Cardiac muscle cell (in vitro differentiated cells and primary cell): ENCODE measurements around the gene HOXC13. TPM values are rescaled to one million over a fixed set of nuclear protein-coding genes. Genes with fewer than 3 reads are reported as not detected.

ENCODE experiments used
- DNase-seq, 2 donors: peaks; one replicate each; pipeline versions ENCODE4 v3.0.0 to v3.0.0-alpha.2; 2010 to 2017; ENCODE audit warnings: low read depth in 1 of 2, low spot score in 1 of 2
- H3K27ac ChIP-seq: fragments of 200-600 bp; sonication (generic); 2 replicates; pipeline ENCODE4 v1.5.1; 2016
- H3K27me3 ChIP-seq: fragments of 200-600 bp; sonication (generic); 2 replicates; pipeline ENCODE4 v1.6.0; 2016; ENCODE audit warnings: control low read depth
- H3K36me3 ChIP-seq: fragments of 200-600 bp; sonication (generic); 2 replicates; pipeline ENCODE4 v1.5.1; 2016; ENCODE audit warnings: control low read depth
- H3K4me1 ChIP-seq: fragments of 200-600 bp; sonication (generic); 2 replicates; pipeline ENCODE4 v1.8.1; 2017; ENCODE audit warnings: low read depth, mild to moderate bottlenecking, mixed run types
- H3K4me3 ChIP-seq: fragments of 200-600 bp; sonication (generic); 2 replicates; pipeline ENCODE4 v1.5.1; 2016; ENCODE audit warnings: mild to moderate bottlenecking
- H3K9me3 ChIP-seq: fragments of 200-600 bp; sonication (generic); 2 replicates; pipeline ENCODE4 v1.5.1; 2017; ENCODE audit warnings: low read depth, mild to moderate bottlenecking, control low read depth
- CTCF ChIP-seq: IDR thresholded peaks from 2 replicates; pipeline ENCODE4 v1.5.1; 2012; ENCODE audit warnings: low read depth, mild to moderate bottlenecking, low read length
- polyA plus RNA-seq: library from polyadenylated mRNA; unstranded; fragments of >200 nt; fragmentation: Nextera tagmentation; extraction: Ambion mirVana; gene quantifications from 2 replicates; pipeline ENCODE4 v1.2.1, GENCODE V29; 2016
- total RNA-seq: library from RNA; depleted of rRNA; stranded (reverse); fragments of >200 nt; gene quantifications from 2 replicates; pipeline ENCODE4 v1.2.3, GENCODE V29; 2016

Gene HOXC13
- total and polyA plus RNA-seq, 2 experiments from 2014 or later: not detected

- no peak for TF ChIP-seq CTCF
- DNase-seq: no peak
- H3K4me3 ChIP-seq: no peak overlapping the region
- H3K4me1 ChIP-seq: no peaks in the 10 kb centered on the region
- H3K27me3 ChIP-seq: peaks cover 100% of the 10 kb centered on the region
- no peak overlapping the region for H3K27ac ChIP-seq
- no peaks in the 10 kb centered on the region for H3K36me3 ChIP-seq
- no peaks in the 10 kb centered on the region for H3K9me3 ChIP-seq
These were observed 27.4 kb downstream of the HOXC13 start for GRCh38 chr12:53966085-53966384.

- Histone ChIP-seq H3K36me3 (no peaks in the 10 kb centered on the region), H3K4me3 (no peak overlapping the region), H3K9me3 (no peaks in the 10 kb centered on the region), H3K4me1 (no peaks in the 10 kb centered on the region), H3K27me3 (peaks cover 100% of the 10 kb centered on the region), H3K27ac (no peak overlapping the region)
- DNase-seq: no peak
- no peak for TF ChIP-seq CTCF
These were observed 27.9 kb downstream of the HOXC13 start for GRCh38 chr12:53966385-53967133.

GRCh38 chr12:53967421-53967925 lies 28.8 kb downstream of the HOXC13 start:
- H3K9me3 ChIP-seq: no peaks in the 10 kb centered on the region
- no peak for TF ChIP-seq CTCF
- no peak overlapping the region for H3K27ac ChIP-seq
- H3K27me3 ChIP-seq: peaks cover 100% of the 10 kb centered on the region
- no peak overlapping the region for H3K4me3 ChIP-seq
- DNase-seq: no peak
- no peaks in the 10 kb centered on the region for H3K36me3 ChIP-seq
- no peaks in the 10 kb centered on the region for H3K4me1 ChIP-seq

- H3K9me3 ChIP-seq: no peaks in the 10 kb centered on the region
- H3K4me3 ChIP-seq: no peak overlapping the region
- no peak for DNase-seq
- no peak overlapping the region for H3K27ac ChIP-seq
- no peaks in the 10 kb centered on the region for H3K36me3 ChIP-seq
- TF ChIP-seq CTCF: no peak
- peaks cover 100% of the 10 kb centered on the region for H3K27me3 ChIP-seq
- no peaks in the 10 kb centered on the region for H3K4me1 ChIP-seq
These were observed 29.8 kb downstream of the HOXC13 start for GRCh38 chr12:53968214-53969127.

- DNase-seq: no peak
These were observed 31.1 kb downstream of the HOXC13 start for GRCh38 chr12:53969588-53970259.

More at GRCh38 chr12:53969588-53970259, 31.1 kb downstream of the HOXC13 start:
- no peak overlapping the region for H3K27ac ChIP-seq
- no peak for TF ChIP-seq CTCF
- no peaks in the 10 kb centered on the region for H3K9me3 ChIP-seq
- H3K27me3 ChIP-seq: peaks cover 100% of the 10 kb centered on the region
- no peaks in the 10 kb centered on the region for H3K36me3 ChIP-seq
- H3K4me1 ChIP-seq: no peaks in the 10 kb centered on the region
- H3K4me3 ChIP-seq: no peak overlapping the region
